Activated T-cell treated with anti-CD3 and anti-CD28 coated beads, Interleukin-2, amount 50 U/mL, for 24 hours (primary cell): Measurements from ENCODE around the gene ASNSD1.
"Not testable (repeated sequence)": the region's sequence is repeated elsewhere in the genome, so short reads cannot be mapped to it uniquely, and the experiment has no call there.

ENCODE experiments used
- DNase-seq: peaks from one replicate; pipeline ENCODE4 v3.0.0-alpha.2; 2020
- H3K27ac Mint-ChIP-seq: 2 replicates; pipeline ENCODE4 v1.8.0; 2020; ENCODE audit warnings: mild to moderate bottlenecking, mixed read lengths
- H3K27me3 Mint-ChIP-seq: 2 replicates; pipeline ENCODE4 v1.8.0; 2020; ENCODE audit warnings: mixed read lengths
- H3K36me3 Mint-ChIP-seq: 2 replicates; pipeline ENCODE4 v1.8.0; 2020; ENCODE audit warnings: low read depth, mixed read lengths
- H3K4me1 Mint-ChIP-seq: 2 replicates; pipeline ENCODE4 v1.8.0; 2020; ENCODE audit warnings: low read depth, mixed read lengths
- H3K4me3 Mint-ChIP-seq: 2 replicates; pipeline ENCODE4 v1.8.0; 2020; ENCODE audit warnings: mild to moderate bottlenecking, moderate library complexity, mixed read lengths
- H3K9me3 Mint-ChIP-seq: 2 replicates; pipeline ENCODE4 v1.8.0; 2020; ENCODE audit warnings: mixed read lengths

ASNSD1 gene

DNA sequence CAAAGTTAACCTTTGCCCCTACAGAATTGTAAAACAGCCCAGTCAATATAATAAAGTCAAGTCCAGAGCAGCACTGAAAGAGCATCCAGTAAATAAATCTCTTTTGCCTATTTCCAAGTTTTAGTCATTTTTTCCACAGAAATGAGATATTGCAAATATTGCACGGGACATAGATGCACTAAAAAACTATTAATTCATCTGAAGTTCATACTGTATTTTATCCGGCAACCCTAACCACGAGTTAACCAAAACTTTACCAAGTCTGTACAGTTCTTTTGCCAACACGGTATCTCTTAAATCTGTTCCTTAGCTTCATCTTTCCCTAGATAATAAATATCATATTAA lies 484 bp upstream of the ASNSD1 start:
- no peak for DNase-seq
- Mint-ChIP-seq H3K9me3 (no peaks in the 10 kb centered on the region), H3K27me3 (no peaks in the 10 kb centered on the region), H3K4me3 (no peak overlapping the region), H3K27ac (no peak overlapping the region), H3K4me1 (peaks cover 53% of the 10 kb centered on the region), H3K36me3 (peaks cover 21% of the 10 kb centered on the region)

- Mint-ChIP-seq H3K4me1 (peaks cover 55% of the 10 kb centered on the region), H3K4me3 (no peak overlapping the region), H3K36me3 (peaks cover 32% of the 10 kb centered on the region), H3K9me3 (no peaks in the 10 kb centered on the region), H3K27me3 (no peaks in the 10 kb centered on the region), H3K27ac (no peak overlapping the region)
- peak; percentile 45 for DNase-seq
Observed at GRCh38 chr2:189661957-189662321, 680 bp downstream of the ASNSD1 start.

- DNase-seq, result no peak
- peaks cover 55% of the 10 kb centered on the region for H3K4me1 Mint-ChIP-seq
- peaks cover 40% of the 10 kb centered on the region for H3K36me3 Mint-ChIP-seq
- no peak overlapping the region for H3K27ac Mint-ChIP-seq
- no peaks in the 10 kb centered on the region for H3K9me3 Mint-ChIP-seq
- H3K4me3 Mint-ChIP-seq, result no peak overlapping the region
- H3K27me3 Mint-ChIP-seq, result no peaks in the 10 kb centered on the region
Observed at GRCh38 chr2:189662669-189663226, 1.5 kb downstream of the ASNSD1 start.

DNA sequence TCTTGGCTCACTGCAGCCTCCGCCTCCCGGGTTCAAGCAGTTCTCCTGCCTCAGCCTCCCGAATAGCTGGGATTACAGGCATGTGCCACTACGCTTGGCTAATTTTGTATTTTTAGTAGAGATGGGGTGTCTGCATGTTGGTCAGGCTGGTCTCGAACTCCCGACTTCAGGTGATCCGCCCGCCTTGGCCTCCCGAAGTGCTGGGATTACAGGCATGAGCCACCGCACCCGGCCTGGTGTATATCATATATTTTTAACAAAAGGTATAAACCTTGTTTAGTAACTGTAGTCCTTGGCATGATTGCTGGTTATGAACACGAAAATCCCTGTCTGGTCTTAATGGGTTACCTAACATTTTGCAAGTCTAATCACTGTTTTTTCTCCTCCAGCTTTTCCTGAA lies 2.1 kb downstream of the ASNSD1 start:
- H3K27me3 Mint-ChIP-seq, DNase-seq, H3K9me3 Mint-ChIP-seq: not testable (repeated sequence)
- peaks cover 51% of the 10 kb centered on the region for H3K4me1 Mint-ChIP-seq
- H3K36me3 Mint-ChIP-seq, result peaks cover 46% of the 10 kb centered on the region
- peak overlapping the region; percentile 38 for H3K27ac Mint-ChIP-seq
- H3K4me3 Mint-ChIP-seq, result peak overlapping the region; percentile 67

GRCh38 chr2:189669913-189670312 lies 8.7 kb downstream of the ASNSD1 start:
- Mint-ChIP-seq H3K4me3 (no peak overlapping the region), H3K27ac (no peak overlapping the region), H3K36me3 (peaks cover 83% of the 10 kb centered on the region), H3K4me1 (peaks cover 38% of the 10 kb centered on the region), H3K9me3 (no peaks in the 10 kb centered on the region), H3K27me3 (no peaks in the 10 kb centered on the region)
- DNase-seq, result no peak

DNA sequence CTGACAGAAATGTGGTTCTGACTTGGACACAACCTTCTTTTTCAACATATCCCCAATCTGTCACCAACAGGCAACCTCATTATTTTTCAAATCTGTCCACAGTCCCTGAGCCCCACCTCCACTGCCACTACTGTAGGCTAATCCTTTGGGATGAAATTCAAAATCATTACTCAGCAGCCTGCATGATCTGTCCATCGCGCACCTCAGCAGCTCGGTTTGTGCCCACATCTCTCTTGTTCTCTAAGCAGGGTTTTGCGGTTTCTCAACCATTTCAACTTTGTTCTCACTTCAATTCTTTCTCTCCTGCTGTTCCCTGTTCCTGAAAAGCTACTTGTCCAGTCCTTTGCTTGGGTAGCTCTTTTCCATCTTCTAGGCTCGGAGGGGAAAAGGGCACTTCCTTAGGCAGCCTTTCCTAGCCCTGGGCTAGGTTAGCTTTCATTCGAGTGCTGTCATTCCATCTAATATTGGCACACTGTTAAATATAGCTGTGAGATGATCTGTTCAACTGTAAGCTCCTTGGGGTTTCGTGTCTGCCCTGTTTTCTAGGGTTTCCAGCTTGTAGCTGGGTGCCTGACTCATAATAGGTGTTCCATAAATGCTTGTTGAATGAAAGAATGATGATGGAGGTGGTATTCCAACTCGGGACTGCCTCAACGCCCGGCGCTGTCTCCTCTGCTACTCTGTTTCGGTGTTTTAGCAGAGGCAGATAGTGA lies 12.6 kb downstream of the ASNSD1 start:
- no peak for DNase-seq
- Mint-ChIP-seq H3K4me3 (peak overlapping the region; percentile 87), H3K36me3 (peaks cover 80% of the 10 kb centered on the region), H3K27ac (peak overlapping the region; percentile 83), H3K4me1 (peaks cover 34% of the 10 kb centered on the region), H3K9me3 (peaks cover 12% of the 10 kb centered on the region), H3K27me3 (no peaks in the 10 kb centered on the region)

GRCh38 chr2:189674374-189675112 lies 13.3 kb downstream of the ASNSD1 start, which contains the start of gene ANKAR:
TSS of gene ANKAR (plus strand) at chr2:189674670. CDS start at chr2:189676491, 1,821 bp downstream.
- Mint-ChIP-seq H3K36me3 (peaks cover 78% of the 10 kb centered on the region), H3K27ac (peak within 1 kb of the TSS; percentile 97), H3K4me1 (peaks cover 37% of the 10 kb centered on the region), H3K4me3 (peak within 1 kb of the TSS; percentile 87), H3K9me3 (peaks cover 12% of the 10 kb centered on the region), H3K27me3 (no peaks in the 10 kb centered on the region)
- DNase-seq, result peak; percentile 90

DNA sequence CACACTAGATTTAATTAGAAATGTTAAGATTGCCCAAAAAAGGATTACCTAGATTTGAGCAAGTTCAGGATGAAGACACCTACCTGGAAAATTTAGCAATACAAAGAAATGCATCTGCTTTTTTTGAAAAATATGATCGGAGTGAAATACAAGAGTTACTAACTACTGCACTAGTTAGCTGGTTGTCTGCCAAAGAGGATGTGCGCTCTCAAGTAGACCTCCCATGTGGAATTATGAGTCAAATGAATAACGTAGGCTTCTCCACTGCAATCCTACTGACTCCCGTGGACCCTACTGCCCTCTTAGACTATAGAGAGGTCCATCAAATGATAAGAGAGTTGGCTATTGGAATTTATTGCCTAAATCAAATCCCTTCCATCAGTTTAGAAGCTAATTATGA lies 15.2 kb downstream of the ASNSD1 start:
- Mint-ChIP-seq H3K27me3 (no peaks in the 10 kb centered on the region), H3K4me1 (peaks cover 55% of the 10 kb centered on the region), H3K4me3 (no peak overlapping the region), H3K27ac (no peak overlapping the region), H3K36me3 (peaks cover 70% of the 10 kb centered on the region), H3K9me3 (peaks cover 12% of the 10 kb centered on the region)
- DNase-seq, result no peak

DNA sequence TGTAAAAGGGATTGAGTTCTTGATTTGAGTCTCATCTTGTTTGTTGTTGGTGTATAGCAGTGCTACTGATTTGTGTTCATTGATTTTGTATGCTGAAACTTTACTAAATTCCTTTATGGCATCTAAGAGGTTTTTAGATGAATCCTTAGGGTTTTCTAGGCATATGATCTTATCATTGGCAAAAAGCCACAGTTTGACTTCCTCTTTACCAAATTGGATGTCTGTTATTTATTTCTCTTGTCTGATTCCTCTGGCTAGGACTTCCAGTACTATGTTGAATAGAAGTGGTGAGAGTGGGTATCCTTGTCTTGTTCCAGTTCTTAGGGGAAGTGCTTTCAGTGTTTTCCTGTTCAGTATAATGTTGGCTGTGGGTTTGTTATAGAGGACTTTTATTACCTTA lies 18.0 kb downstream of the ASNSD1 start:
- Mint-ChIP-seq H3K4me1 (peaks cover 67% of the 10 kb centered on the region), H3K9me3 (peaks cover 12% of the 10 kb centered on the region), H3K27ac (no peak overlapping the region), H3K4me3 (no peak overlapping the region), H3K36me3 (peaks cover 51% of the 10 kb centered on the region), H3K27me3 (no peaks in the 10 kb centered on the region)
- DNase-seq, result no peak

DNA sequence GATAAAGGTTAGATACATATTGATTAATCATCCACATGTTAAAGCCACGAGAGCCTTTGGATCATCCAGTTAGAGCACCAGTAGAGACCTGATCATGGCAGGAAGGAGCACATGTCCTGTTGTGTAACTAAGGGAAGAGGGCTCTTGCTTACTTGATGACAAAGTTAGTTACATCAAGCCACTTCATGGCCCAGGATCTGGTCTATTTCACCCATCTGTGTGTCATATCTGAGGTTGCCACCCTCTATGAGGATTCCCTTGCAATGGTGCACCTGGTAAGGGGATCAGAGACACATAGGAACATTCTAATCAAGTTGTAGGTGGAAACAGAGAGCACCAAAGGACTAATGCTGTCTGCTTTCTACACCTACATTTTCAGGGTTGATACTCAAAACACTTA lies 19.9 kb downstream of the ASNSD1 start:
- Mint-ChIP-seq H3K4me1 (peaks cover 65% of the 10 kb centered on the region), H3K4me3 (no peak overlapping the region), H3K27me3 (no peaks in the 10 kb centered on the region), H3K27ac (no peak overlapping the region), H3K9me3 (peaks cover 12% of the 10 kb centered on the region), H3K36me3 (peaks cover 36% of the 10 kb centered on the region)
- no peak for DNase-seq

DNA sequence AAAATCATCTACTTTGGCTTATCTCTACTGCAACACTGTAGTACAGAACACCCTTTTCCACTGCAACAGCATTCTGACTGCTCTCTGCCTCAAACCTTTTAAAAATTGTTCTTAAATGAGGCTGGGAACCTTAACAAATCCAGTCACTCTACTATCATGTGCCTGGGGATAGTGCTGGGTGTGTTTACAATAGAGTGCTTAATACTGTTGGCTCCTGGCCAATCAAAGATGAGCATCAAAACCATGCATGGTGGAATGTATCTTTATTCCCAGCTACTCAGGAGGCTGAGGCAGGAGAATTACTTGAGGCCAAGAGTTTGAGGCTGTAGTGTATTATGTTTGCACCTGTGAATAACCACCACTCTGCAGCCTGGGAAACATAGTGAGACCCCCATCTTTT lies 20.6 kb downstream of the ASNSD1 start:
- DNase-seq, result no peak
- Mint-ChIP-seq H3K4me1 (peaks cover 65% of the 10 kb centered on the region), H3K36me3 (peaks cover 31% of the 10 kb centered on the region), H3K27me3 (no peaks in the 10 kb centered on the region), H3K4me3 (no peak overlapping the region), H3K27ac (no peak overlapping the region), H3K9me3 (peaks cover 12% of the 10 kb centered on the region)

GRCh38 chr2:189683348-189683747 lies 22.1 kb downstream of the ASNSD1 start:
- Mint-ChIP-seq H3K4me3 (no peak overlapping the region), H3K27me3 (no peaks in the 10 kb centered on the region), H3K27ac (peak overlapping the region; percentile 19), H3K36me3 (peaks cover 18% of the 10 kb centered on the region), H3K9me3 (peaks cover 5% of the 10 kb centered on the region), H3K4me1 (peaks cover 58% of the 10 kb centered on the region)
- no peak for DNase-seq

GRCh38 chr2:189684811-189685210 lies 23.6 kb downstream of the ASNSD1 start:
- Mint-ChIP-seq H3K4me1 (peaks cover 52% of the 10 kb centered on the region), H3K27ac (no peak overlapping the region), H3K9me3 (no peaks in the 10 kb centered on the region), H3K27me3 (no peaks in the 10 kb centered on the region), H3K36me3 (peaks cover 13% of the 10 kb centered on the region), H3K4me3 (no peak overlapping the region)
- no peak for DNase-seq

DNA sequence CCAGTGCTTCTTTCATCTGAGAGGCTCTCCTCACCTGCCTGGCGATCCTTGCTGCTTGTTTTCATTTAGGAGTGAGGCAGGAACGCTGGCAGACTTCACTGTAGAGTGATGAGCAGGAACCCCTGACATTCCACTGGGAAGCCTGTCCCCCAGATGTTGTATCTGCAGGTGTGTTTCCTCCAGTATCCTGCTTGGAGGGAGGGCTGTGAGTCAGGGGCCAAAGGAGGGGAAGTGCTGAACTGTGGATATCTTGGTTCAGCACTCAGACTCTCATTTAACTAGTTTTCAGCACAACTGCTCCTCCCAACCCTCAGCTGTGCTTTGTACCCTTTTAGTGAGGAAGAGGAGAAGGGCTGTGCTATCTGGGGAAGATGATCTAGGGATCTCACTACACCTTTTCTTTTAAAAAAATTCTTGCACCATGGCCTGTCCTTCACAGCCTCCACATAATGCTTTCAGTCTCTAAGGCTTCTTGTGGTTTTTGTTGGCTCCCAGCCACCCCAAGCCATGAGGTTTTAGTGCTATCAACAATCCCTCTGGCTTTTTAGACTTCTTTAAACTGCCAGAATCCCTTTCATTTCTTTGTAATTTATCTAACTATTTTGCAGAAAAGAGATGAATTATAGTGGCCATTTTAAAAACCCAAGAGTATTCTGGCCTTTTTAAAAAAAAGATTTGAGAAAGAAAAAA lies 24.4 kb downstream of the ASNSD1 start:
- Mint-ChIP-seq H3K36me3 (peaks cover 15% of the 10 kb centered on the region), H3K4me3 (no peak overlapping the region), H3K27me3 (no peaks in the 10 kb centered on the region), H3K9me3 (no peaks in the 10 kb centered on the region), H3K27ac (no peak overlapping the region), H3K4me1 (peaks cover 44% of the 10 kb centered on the region)
- DNase-seq, result no peak
